Activated T-cell treated with anti-CD3 and anti-CD28 coated beads for 1 hour (primary cell): Measurements from ENCODE around the gene GPATCH4.

Source experiments
- DNase-seq: peaks from one replicate; pipeline ENCODE4 v3.0.0-alpha.2; 2020; ENCODE audit warnings: low read depth

The GPATCH4 gene

GRCh38 chr1:156547434-156547833, 53.8 kb downstream of the GPATCH4 start:
- no peak for DNase-seq

GRCh38 chr1:156546267-156546666, 55.0 kb downstream of the GPATCH4 start:
- no peak for DNase-seq

GRCh38 chr1:156544592-156545102, 56.6 kb downstream of the GPATCH4 start:
- no peak for DNase-seq
